ENCODE data around the gene SYCP1.

GRCh38 chr1:114986286-114986685 lies 131.6 kb downstream of the SYCP1 start:
- TF ChIP-seq CTCF (IDR thresholded peaks at IDR 0.05; ENCODE audit: insufficient read depth, low read length) (no peak), REST (IDR thresholded peaks at IDR 0.05; ENCODE audit: insufficient replicate concordance, low read depth) (no peak), POLR2AphosphoS5 (IDR thresholded peaks at IDR 0.05; ENCODE audit: low read depth) (no peak), SPI1 (IDR thresholded peaks at IDR 0.05; ENCODE audit: borderline replicate concordance, low read depth) (no peak)
